HG02852 (cell line): Measurements from ENCODE around the gene CD180.

Experiments
- ATAC-seq: cut with Tn5 transposase; IDR thresholded peaks from one replicate; pipeline ENCODE4 v1.9.1; 2021; ENCODE audit warnings: mild to moderate bottlenecking, moderate library complexity; ENCODE audit not compliant: unreplicated experiment

The CD180 gene

GRCh38 chr5:67214036-67214435 lies 17.4 kb upstream of the CD180 start:
- ATAC-seq = no peak

GRCh38 chr5:67211926-67212325 lies 15.3 kb upstream of the CD180 start:
- no peak for ATAC-seq

GRCh38 chr5:67209141-67209771 lies 12.7 kb upstream of the CD180 start:
- peak; percentile 30 for ATAC-seq

GRCh38 chr5:67208403-67208802 lies 11.8 kb upstream of the CD180 start:
- ATAC-seq = no peak

GRCh38 chr5:67206929-67207328 lies 10.3 kb upstream of the CD180 start:
- ATAC-seq = peak; percentile 81

GRCh38 chr5:67206461-67206860 lies 9.9 kb upstream of the CD180 start:
- ATAC-seq = peak; percentile 39

- no peak for ATAC-seq
Measured at GRCh38 chr5:67205981-67206380, 9.4 kb upstream of the CD180 start.

GRCh38 chr5:67204821-67205220 lies 8.2 kb upstream of the CD180 start:
- ATAC-seq = no peak

GRCh38 chr5:67203701-67204074 lies 7.1 kb upstream of the CD180 start:
- ATAC-seq = no peak

- ATAC-seq = no peak
Measured at GRCh38 chr5:67202828-67203227, 6.2 kb upstream of the CD180 start.

- no peak for ATAC-seq
Measured at GRCh38 chr5:67201897-67202549, 5.4 kb upstream of the CD180 start.

GRCh38 chr5:67200809-67201562 lies 4.4 kb upstream of the CD180 start:
- no peak for ATAC-seq

GRCh38 chr5:67199859-67200258 lies 3.3 kb upstream of the CD180 start:
- ATAC-seq = no peak

GRCh38 chr5:67198917-67199316 lies 2.3 kb upstream of the CD180 start:
- ATAC-seq = no peak

GRCh38 chr5:67197536-67197935 lies 937 bp upstream of the CD180 start:
- no peak for ATAC-seq

GRCh38 chr5:67195406-67196275 lies 958 bp downstream of the CD180 start:
- no peak for ATAC-seq

- no peak for ATAC-seq
Measured at GRCh38 chr5:67194166-67194565, 2.4 kb downstream of the CD180 start.

GRCh38 chr5:67193439-67193807 lies 3.2 kb downstream of the CD180 start:
- no peak for ATAC-seq

- ATAC-seq = peak; percentile 39
Measured at GRCh38 chr5:67192719-67193438, 3.7 kb downstream of the CD180 start.

GRCh38 chr5:67190861-67191260 lies 5.7 kb downstream of the CD180 start:
- no peak for ATAC-seq

GRCh38 chr5:67190410-67190809 lies 6.2 kb downstream of the CD180 start:
- no peak for ATAC-seq
